Skeletal muscle satellite cell (primary cell): Measurements from ENCODE around the gene PPP2R5D. TPM values are rescaled to one million over a fixed set of nuclear protein-coding genes. Genes with fewer than 3 reads are reported as not detected.
"Not testable (repeated sequence)": the region's sequence is repeated elsewhere in the genome, so short reads cannot be mapped to it uniquely, and the experiment has no call there.

Experiments
- H3K27me3 ChIP-seq: 2 replicates; pipeline ENCODE4 v1.7.0; 2013; ENCODE audit warnings: low read length; ENCODE audit not compliant: control insufficient read depth, insufficient read depth
- H3K36me3 ChIP-seq: 2 replicates; pipeline ENCODE4 v1.7.0; 2013; ENCODE audit warnings: mild to moderate bottlenecking, control low read depth, low read length; ENCODE audit not compliant: insufficient read depth
- H3K4me1 ChIP-seq: 2 replicates; pipeline ENCODE4 v1.7.0; 2013; ENCODE audit warnings: low read length; ENCODE audit not compliant: control insufficient read depth, insufficient read depth
- H3K4me2 ChIP-seq: 2 replicates; pipeline ENCODE4 v1.7.0; 2013; ENCODE audit warnings: mild to moderate bottlenecking, low read length
- H3K4me3 ChIP-seq: 2 replicates; pipeline ENCODE4 v1.7.0; 2013; ENCODE audit warnings: low read length
- H3K9ac ChIP-seq: 2 replicates; pipeline ENCODE4 v1.7.0; 2013; ENCODE audit warnings: mild to moderate bottlenecking, low read depth, low read length, moderate library complexity
- H3K9me3 ChIP-seq: replicated peaks from 2 replicates; pipeline ENCODE4 v1.7.0; 2013; ENCODE audit warnings: mild to moderate bottlenecking, control low read depth, low read length
- total RNA-seq: library from RNA; depleted of rRNA; stranded (reverse); fragments of >200 nt; gene quantifications from 2 replicates; pipeline ENCODE4 v1.2.3, GENCODE V29; 2012; rRNA removed

The PPP2R5D gene
- total RNA-seq, result 33.2 and 38.7 TPM in 2 replicates

GRCh38 chr6:42984001-42984923, at the start of gene PPP2R5D:
PPP2R5D (plus strand) TSS chr6:42984570; CDS start chr6:42984678, 108 bp downstream.
- peak within 1 kb of the TSS; percentile 90 for H3K4me3 ChIP-seq
- peaks cover 8% of the 10 kb centered on the region for H3K36me3 ChIP-seq
- no peaks in the 10 kb centered on the region for H3K27me3 ChIP-seq
- H3K4me1 ChIP-seq, result peaks cover 47% of the 10 kb centered on the region
- no peaks in the 10 kb centered on the region for H3K9me3 ChIP-seq
- H3K9ac ChIP-seq, result peak within 1 kb of the TSS; percentile 88
- H3K4me2 ChIP-seq, result peak within 1 kb of the TSS; percentile 95

DNA sequence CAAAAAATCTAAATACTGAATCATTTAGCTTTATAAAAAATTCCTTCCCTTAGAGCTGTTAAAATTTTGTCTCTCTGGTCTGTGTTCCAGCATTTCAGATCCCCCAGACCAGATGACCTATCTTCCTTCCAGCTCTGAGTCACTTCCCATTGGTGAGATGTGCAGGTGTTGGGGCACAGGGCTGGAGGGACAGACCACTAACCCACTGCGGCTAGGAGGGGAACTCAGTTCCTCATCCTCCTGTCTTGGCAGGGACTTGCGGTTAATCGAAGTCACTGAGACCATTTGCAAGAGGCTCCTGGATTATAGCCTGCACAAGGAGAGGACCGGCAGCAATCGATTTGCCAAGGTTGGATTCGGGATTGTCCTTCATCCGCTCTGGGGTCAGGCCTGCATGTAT, 49.0 kb upstream of the PPP2R5D start:
- no peaks in the 10 kb centered on the region for H3K27me3 ChIP-seq
- H3K4me3 ChIP-seq, result no peak overlapping the region
- peaks cover 6% of the 10 kb centered on the region for H3K4me1 ChIP-seq
- H3K4me2 ChIP-seq, result no peak overlapping the region
- peaks cover 35% of the 10 kb centered on the region for H3K36me3 ChIP-seq
- H3K9me3 ChIP-seq, result no peaks in the 10 kb centered on the region
- H3K9ac ChIP-seq, result no peak overlapping the region

GRCh38 chr6:42936398-42936797, 48.0 kb upstream of the PPP2R5D start:
- no peak overlapping the region for H3K4me2 ChIP-seq
- H3K9ac ChIP-seq, result no peak overlapping the region
- H3K4me3 ChIP-seq, result no peak overlapping the region
- no peaks in the 10 kb centered on the region for H3K4me1 ChIP-seq
- no peaks in the 10 kb centered on the region for H3K27me3 ChIP-seq
- H3K9me3 ChIP-seq, result no peaks in the 10 kb centered on the region
- peaks cover 41% of the 10 kb centered on the region for H3K36me3 ChIP-seq

DNA sequence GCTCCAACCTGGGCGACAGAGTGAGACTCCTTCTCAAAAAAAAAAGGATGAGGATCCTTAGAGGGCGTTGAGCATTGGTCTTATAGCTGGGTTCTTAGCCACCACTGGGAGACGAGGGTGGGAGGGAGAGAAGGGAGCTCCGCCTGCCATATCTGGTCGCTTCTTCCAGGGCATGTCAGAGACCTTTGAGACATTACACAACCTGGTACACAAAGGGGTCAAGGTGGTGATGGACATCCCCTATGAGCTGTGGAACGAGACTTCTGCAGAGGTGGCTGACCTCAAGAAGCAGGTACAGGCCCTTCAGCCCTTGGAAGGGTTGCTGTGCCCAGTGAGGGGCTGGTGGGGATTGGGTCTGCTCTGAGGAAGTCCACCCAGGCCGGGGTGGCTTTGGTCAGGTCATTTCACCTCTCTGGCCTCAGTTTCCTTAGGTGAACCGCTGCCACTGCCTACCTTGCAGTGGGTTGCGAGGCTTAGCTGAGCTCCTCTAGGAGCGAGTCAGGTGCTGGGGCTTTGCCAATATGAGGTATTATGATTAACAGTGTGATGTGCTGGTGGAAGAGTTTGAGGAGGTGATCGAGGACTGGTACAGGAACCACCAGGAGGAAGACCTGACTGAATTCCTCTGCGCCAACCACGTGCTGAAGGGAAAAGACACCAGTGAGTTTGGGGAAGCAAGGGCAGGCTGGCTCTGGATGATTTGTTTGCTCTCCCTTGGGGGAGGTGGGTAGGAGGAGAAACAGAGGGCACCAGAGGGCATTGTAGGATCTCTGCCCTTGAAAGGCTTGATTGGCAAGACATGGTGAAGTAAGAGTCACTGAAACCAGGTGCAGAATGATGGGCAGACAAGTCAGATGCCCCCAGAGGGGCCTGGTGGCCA, 46.6 kb upstream of the PPP2R5D start:
- H3K9me3 ChIP-seq, result no peaks in the 10 kb centered on the region
- H3K4me3 ChIP-seq, result no peak overlapping the region
- H3K4me1 ChIP-seq, result no peaks in the 10 kb centered on the region
- no peak overlapping the region for H3K4me2 ChIP-seq
- H3K27me3 ChIP-seq, result no peaks in the 10 kb centered on the region
- no peak overlapping the region for H3K9ac ChIP-seq
- peaks cover 41% of the 10 kb centered on the region for H3K36me3 ChIP-seq

GRCh38 chr6:42938428-42938796, 46.0 kb upstream of the PPP2R5D start:
- Histone ChIP-seq H3K9me3 (no peaks in the 10 kb centered on the region), H3K4me1 (no peaks in the 10 kb centered on the region), H3K4me3 (no peak overlapping the region), H3K36me3 (peaks cover 41% of the 10 kb centered on the region), H3K4me2 (no peak overlapping the region), H3K27me3 (no peaks in the 10 kb centered on the region), H3K9ac (no peak overlapping the region)

DNA sequence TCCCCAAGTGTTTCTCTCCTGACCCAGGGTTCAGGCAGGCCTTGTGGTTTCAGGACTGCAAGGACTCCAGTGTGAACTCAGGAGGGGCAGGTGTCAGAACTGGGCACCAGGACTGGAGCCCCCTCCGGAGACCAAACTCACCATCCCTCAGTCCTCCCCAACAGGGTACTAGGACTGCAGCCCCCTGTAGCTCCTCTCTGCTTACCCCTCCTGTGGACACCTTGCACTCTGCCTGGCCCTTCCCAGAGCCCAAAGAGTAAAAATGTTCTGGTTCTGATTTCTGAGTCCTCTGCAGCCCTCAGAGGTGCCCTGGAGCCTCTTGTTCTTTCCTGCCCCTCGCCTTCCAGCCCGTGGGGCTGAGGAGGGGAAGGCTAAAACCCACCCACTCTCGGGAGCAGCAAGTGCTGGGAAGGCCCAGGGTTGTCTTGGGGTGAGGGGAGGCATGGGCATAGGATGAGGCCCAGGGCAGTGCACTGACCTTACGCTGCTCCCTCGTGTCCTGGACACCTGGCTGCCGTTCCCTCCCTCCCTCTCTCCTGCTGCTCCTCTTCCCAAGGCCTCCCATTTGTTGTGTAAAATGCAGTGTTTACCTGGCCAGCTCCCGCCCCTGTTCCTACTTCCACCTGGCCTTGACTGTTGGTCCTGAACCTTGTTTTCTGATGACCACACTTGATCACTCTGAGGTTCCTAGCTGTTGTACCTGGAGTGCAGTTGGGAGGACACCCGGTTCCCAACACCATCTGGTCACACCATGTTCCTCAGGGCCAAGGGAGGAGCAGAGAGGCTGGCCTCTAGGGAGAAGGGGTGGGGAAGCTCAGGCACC, 45.2 kb upstream of the PPP2R5D start:
- Histone ChIP-seq H3K4me1 (no peaks in the 10 kb centered on the region), H3K4me2 (no peak overlapping the region), H3K9ac (no peak overlapping the region), H3K4me3 (no peak overlapping the region), H3K36me3 (peaks cover 38% of the 10 kb centered on the region), H3K27me3 (no peaks in the 10 kb centered on the region), H3K9me3 (no peaks in the 10 kb centered on the region)

DNA sequence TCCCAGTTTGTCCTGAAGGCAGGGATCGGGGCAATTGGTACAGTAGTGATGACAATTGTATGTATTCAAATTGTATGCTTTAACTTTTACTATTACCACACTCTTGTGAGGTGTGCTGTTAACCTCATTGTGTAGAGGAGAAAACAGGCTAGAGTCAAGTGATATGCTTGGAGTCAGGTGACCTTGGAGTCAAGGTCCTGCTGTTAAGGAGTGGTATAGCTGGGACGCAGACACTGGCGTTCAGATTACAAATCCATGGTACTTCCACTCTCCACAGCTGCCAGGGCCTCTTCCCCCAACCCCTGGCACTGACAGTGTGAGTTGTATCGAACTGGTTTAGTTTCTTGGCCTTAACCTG, 44.6 kb upstream of the PPP2R5D start:
- no peak overlapping the region for H3K4me2 ChIP-seq
- H3K36me3 ChIP-seq, result peaks cover 34% of the 10 kb centered on the region
- no peak overlapping the region for H3K9ac ChIP-seq
- H3K27me3 ChIP-seq, result no peaks in the 10 kb centered on the region
- no peak overlapping the region for H3K4me3 ChIP-seq
- no peaks in the 10 kb centered on the region for H3K9me3 ChIP-seq
- H3K4me1 ChIP-seq, result no peaks in the 10 kb centered on the region

- no peaks in the 10 kb centered on the region for H3K4me1 ChIP-seq
- H3K36me3 ChIP-seq, result peaks cover 29% of the 10 kb centered on the region
- H3K9ac ChIP-seq, result no peak overlapping the region
- H3K4me2 ChIP-seq, result no peak overlapping the region
- H3K4me3 ChIP-seq, result no peak overlapping the region
- no peaks in the 10 kb centered on the region for H3K27me3 ChIP-seq
- no peaks in the 10 kb centered on the region for H3K9me3 ChIP-seq
Observed at GRCh38 chr6:42940493-42941045, 43.8 kb upstream of the PPP2R5D start.

- not testable (repeated sequence) for H3K9ac ChIP-seq, H3K27me3 ChIP-seq, H3K4me2 ChIP-seq, H3K4me1 ChIP-seq, H3K4me3 ChIP-seq, H3K9me3 ChIP-seq
- peaks cover 24% of the 10 kb centered on the region for H3K36me3 ChIP-seq
Observed at GRCh38 chr6:42941356-42941755, 43.0 kb upstream of the PPP2R5D start.

DNA sequence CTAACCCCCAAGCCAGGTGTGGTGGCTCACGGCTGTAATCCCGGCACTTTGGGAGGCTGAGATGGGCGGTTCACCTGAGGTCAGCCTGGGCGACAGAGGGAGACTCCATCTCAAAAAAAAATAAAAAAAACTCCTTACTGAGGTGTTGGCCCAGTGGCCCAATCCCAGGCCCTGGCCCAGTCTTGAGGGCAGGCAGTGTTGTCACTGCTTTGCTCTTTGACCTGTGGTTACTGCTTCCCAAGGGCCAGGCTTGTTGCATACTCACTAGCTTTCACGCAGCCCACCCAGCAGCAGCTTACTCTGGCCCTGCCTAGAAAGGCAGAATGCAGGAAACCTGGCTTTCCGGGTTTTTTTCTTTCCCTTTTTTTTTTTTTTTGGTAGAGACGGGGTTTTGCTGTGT, 41.9 kb upstream of the PPP2R5D start:
- H3K36me3 ChIP-seq, result peaks cover 19% of the 10 kb centered on the region
- no peak overlapping the region for H3K9ac ChIP-seq
- no peak overlapping the region for H3K4me2 ChIP-seq
- no peak overlapping the region for H3K4me3 ChIP-seq
- H3K4me1 ChIP-seq, result no peaks in the 10 kb centered on the region
- H3K27me3 ChIP-seq, result no peaks in the 10 kb centered on the region
- no peaks in the 10 kb centered on the region for H3K9me3 ChIP-seq

GRCh38 chr6:42947950-42948349, 36.4 kb upstream of the PPP2R5D start:
- no peaks in the 10 kb centered on the region for H3K36me3 ChIP-seq
- no peaks in the 10 kb centered on the region for H3K27me3 ChIP-seq
- no peak overlapping the region for H3K9ac ChIP-seq
- H3K4me3 ChIP-seq, result no peak overlapping the region
- no peak overlapping the region for H3K4me2 ChIP-seq
- H3K9me3 ChIP-seq, result no peaks in the 10 kb centered on the region
- H3K4me1 ChIP-seq, result no peaks in the 10 kb centered on the region
